OCI-LY1 (cell line): Measurements from ENCODE around the gene TOGARAM2.

Experiments used
- H2AFZ ChIP-seq: fragments of 200-600 bp; sonication (generic), shearing (Covaris generic); 2 replicates; pipeline ENCODE4 v1.6.0; 2014; ENCODE audit warnings: antibody characterized with exemption, mild to moderate bottlenecking, low read length
- H3F3A ChIP-seq: fragments of 200-600 bp; sonication (generic), shearing (Covaris generic); 2 replicates; pipeline ENCODE4 v1.6.0; 2014; ENCODE audit warnings: mild to moderate bottlenecking, antibody characterized with exemption, low read length, moderate library complexity; ENCODE audit not compliant: insufficient read depth
- H3K27ac ChIP-seq: fragments of 200-600 bp; sonication (generic); 2 replicates; pipeline ENCODE4 v1.5.1; 2014; ENCODE audit warnings: low read length, mixed run types, mild to moderate bottlenecking, low read depth; ENCODE audit not compliant: poor library complexity, severe bottlenecking
- H3K27me3 ChIP-seq: fragments of 200-600 bp; sonication (generic); 2 replicates; pipeline ENCODE4 v1.6.0; 2014; ENCODE audit warnings: antibody characterized with exemption, mild to moderate bottlenecking, low read length, moderate library complexity; ENCODE audit not compliant: insufficient read depth
- H3K36me3 ChIP-seq: fragments of 200-600 bp; sonication (generic); 2 replicates; pipeline ENCODE4 v1.6.1; 2014; ENCODE audit warnings: mild to moderate bottlenecking, antibody characterized with exemption, low read length, moderate library complexity, mixed read lengths; ENCODE audit not compliant: insufficient read depth
- H3K4me1 ChIP-seq: fragments of 200-600 bp; sonication (generic); 2 replicates; pipeline ENCODE4 v1.5.1; 2014; ENCODE audit warnings: mild to moderate bottlenecking, low read length, moderate library complexity; ENCODE audit not compliant: insufficient read depth, severe bottlenecking
- H3K4me2 ChIP-seq: fragments of 200-600 bp; sonication (generic), shearing (Covaris generic); 2 replicates; pipeline ENCODE4 v1.6.1; 2014; ENCODE audit warnings: low read length
- H3K4me3 ChIP-seq: fragments of 200-600 bp; sonication (generic); 2 replicates; pipeline ENCODE4 v1.5.1; 2014; ENCODE audit warnings: low read length, low read depth, mild to moderate bottlenecking, mixed read lengths; ENCODE audit not compliant: poor library complexity, severe bottlenecking
- H3K79me2 ChIP-seq: fragments of 200-600 bp; shearing (Covaris generic); 2 replicates; pipeline ENCODE4 v1.6.1; 2016; ENCODE audit warnings: mixed run types, low read length, mixed read lengths; ENCODE audit not compliant: insufficient read depth
- H3K9ac ChIP-seq: fragments of 200-600 bp; sonication (generic), shearing (Covaris generic); 2 replicates; pipeline ENCODE4 v1.6.1; 2014; ENCODE audit warnings: mild to moderate bottlenecking, low read length, mixed read lengths
- H3K9me2 ChIP-seq: fragments of 200-600 bp; sonication (generic), shearing (Covaris generic); 2 replicates; pipeline ENCODE4 v1.6.1; 2014; ENCODE audit warnings: low read depth, mild to moderate bottlenecking, low read length, mixed read lengths
- H3K9me3 ChIP-seq: fragments of 200-600 bp; shearing (Covaris generic); 2 replicates; pipeline ENCODE4 v1.6.1; 2014; ENCODE audit warnings: low read length, mixed read lengths
- H4K20me1 ChIP-seq: fragments of 200-600 bp; sonication (generic), shearing (Covaris generic); 2 replicates; pipeline ENCODE4 v1.6.0; 2016; ENCODE audit warnings: mild to moderate bottlenecking, low read length; ENCODE audit not compliant: insufficient read depth
- EZH2 ChIP-seq: fragments of 200-600 bp; sonication (generic), shearing (Covaris generic); IDR thresholded peaks from 2 replicates; pipeline ENCODE4 v1.8.0; 2017; ENCODE audit warnings: borderline replicate concordance, mixed run types, mild to moderate bottlenecking, antibody characterized with exemption, low read length, moderate library complexity, mixed read lengths
- TF ChIP-seq, protein P1 (sequence below): fragments of 200-600 bp; sonication (generic), shearing (Covaris generic); IDR thresholded peaks from 2 replicates; pipeline ENCODE4 v1.5.1; 2017; ENCODE audit warnings: mild to moderate bottlenecking, antibody characterized with exemption, low read length, moderate library complexity, mixed read lengths

TOGARAM2 gene

GRCh38 chr2:29024882-29025430 lies 43.9 kb downstream of the TOGARAM2 start:
- TF ChIP-seq EZH2: no peak
- H3K9ac ChIP-seq: no peak overlapping the region

DNA sequence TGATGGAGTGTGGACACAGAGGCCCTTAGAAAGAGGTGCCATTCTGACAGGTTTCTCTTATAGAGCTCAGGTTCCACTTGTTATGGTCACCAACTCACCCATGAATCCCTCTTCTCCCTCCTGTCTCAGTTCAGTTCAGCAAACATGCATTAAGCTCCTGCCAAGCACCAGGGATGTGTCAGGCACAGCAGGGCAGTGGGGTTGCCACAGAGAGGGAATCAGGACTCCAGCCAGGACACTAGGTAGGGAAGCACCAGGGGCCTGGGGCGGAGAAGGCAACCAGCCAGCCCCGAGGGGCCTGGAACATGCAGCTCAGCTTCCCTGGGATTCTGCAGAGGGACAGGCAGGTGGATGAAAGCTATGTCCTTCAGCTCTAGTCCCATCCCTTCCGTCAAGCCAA lies 44.6 kb downstream of the TOGARAM2 start:
- no peaks in the 10 kb centered on the region for H3K36me3 ChIP-seq
- no peaks in the 10 kb centered on the region for H4K20me1 ChIP-seq
- no peak overlapping the region for H3K4me2 ChIP-seq
- no peak for TF ChIP-seq EZH2
- TF ChIP-seq, protein P1, sequence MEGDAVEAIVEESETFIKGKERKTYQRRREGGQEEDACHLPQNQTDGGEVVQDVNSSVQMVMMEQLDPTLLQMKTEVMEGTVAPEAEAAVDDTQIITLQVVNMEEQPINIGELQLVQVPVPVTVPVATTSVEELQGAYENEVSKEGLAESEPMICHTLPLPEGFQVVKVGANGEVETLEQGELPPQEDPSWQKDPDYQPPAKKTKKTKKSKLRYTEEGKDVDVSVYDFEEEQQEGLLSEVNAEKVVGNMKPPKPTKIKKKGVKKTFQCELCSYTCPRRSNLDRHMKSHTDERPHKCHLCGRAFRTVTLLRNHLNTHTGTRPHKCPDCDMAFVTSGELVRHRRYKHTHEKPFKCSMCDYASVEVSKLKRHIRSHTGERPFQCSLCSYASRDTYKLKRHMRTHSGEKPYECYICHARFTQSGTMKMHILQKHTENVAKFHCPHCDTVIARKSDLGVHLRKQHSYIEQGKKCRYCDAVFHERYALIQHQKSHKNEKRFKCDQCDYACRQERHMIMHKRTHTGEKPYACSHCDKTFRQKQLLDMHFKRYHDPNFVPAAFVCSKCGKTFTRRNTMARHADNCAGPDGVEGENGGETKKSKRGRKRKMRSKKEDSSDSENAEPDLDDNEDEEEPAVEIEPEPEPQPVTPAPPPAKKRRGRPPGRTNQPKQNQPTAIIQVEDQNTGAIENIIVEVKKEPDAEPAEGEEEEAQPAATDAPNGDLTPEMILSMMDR: no peak
- no peak overlapping the region for H3K4me3 ChIP-seq
- no peaks in the 10 kb centered on the region for H3K79me2 ChIP-seq
- H3K27ac ChIP-seq: no peak overlapping the region
- no peaks in the 10 kb centered on the region for H3K4me1 ChIP-seq
- no peak overlapping the region for H3K9ac ChIP-seq
- no peak overlapping the region for H2AFZ ChIP-seq
- H3K27me3 ChIP-seq: no peaks in the 10 kb centered on the region
- no peaks in the 10 kb centered on the region for H3K9me3 ChIP-seq
- H3F3A ChIP-seq: no peaks in the 10 kb centered on the region
- no peaks in the 10 kb centered on the region for H3K9me2 ChIP-seq

More at GRCh38 chr2:29024882-29025430, 43.9 kb downstream of the TOGARAM2 start:
- no peak overlapping the region for H2AFZ ChIP-seq
- H3K4me1 ChIP-seq: no peaks in the 10 kb centered on the region
- H3K4me2 ChIP-seq: no peak overlapping the region
- H4K20me1 ChIP-seq: no peaks in the 10 kb centered on the region
- H3K27me3 ChIP-seq: no peaks in the 10 kb centered on the region
- no peaks in the 10 kb centered on the region for H3K36me3 ChIP-seq
- H3K79me2 ChIP-seq: no peaks in the 10 kb centered on the region
- no peaks in the 10 kb centered on the region for H3K9me2 ChIP-seq
- H3K4me3 ChIP-seq: no peak overlapping the region
- no peaks in the 10 kb centered on the region for H3K9me3 ChIP-seq
- H3F3A ChIP-seq: no peaks in the 10 kb centered on the region
- H3K27ac ChIP-seq: no peak overlapping the region

DNA sequence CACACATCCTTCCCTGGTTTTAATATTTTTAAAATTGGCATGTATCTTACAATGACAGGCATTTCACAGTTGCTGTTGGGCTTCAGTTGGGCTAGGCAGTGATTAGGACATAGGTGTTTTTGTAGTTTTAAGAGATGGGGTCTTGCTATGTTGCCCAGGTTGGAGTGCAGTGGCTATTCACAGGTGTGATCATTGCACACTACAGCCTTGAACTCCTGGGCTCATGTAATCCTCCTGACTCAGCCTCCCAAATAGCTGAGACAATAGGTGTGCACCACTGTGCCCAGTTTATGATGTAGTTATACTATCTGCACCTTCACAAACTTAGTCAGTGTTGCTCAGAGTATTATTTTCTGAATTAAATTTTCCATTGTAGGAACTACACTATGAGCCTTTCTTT lies 49.9 kb downstream of the TOGARAM2 start:
- no peak overlapping the region for H3K9ac ChIP-seq
- H3K9me2 ChIP-seq: no peaks in the 10 kb centered on the region
- TF ChIP-seq, protein P1: no peak
- no peak for TF ChIP-seq EZH2
- no peaks in the 10 kb centered on the region for H3K27me3 ChIP-seq
- H3K27ac ChIP-seq: no peak overlapping the region
- H3K79me2 ChIP-seq: no peaks in the 10 kb centered on the region
- no peaks in the 10 kb centered on the region for H3K4me1 ChIP-seq
- no peaks in the 10 kb centered on the region for H3K9me3 ChIP-seq
- no peak overlapping the region for H3K4me3 ChIP-seq
- H4K20me1 ChIP-seq: no peaks in the 10 kb centered on the region
- no peaks in the 10 kb centered on the region for H3F3A ChIP-seq
- no peak overlapping the region for H3K4me2 ChIP-seq
- H3K36me3 ChIP-seq: no peaks in the 10 kb centered on the region
- no peak overlapping the region for H2AFZ ChIP-seq

DNA sequence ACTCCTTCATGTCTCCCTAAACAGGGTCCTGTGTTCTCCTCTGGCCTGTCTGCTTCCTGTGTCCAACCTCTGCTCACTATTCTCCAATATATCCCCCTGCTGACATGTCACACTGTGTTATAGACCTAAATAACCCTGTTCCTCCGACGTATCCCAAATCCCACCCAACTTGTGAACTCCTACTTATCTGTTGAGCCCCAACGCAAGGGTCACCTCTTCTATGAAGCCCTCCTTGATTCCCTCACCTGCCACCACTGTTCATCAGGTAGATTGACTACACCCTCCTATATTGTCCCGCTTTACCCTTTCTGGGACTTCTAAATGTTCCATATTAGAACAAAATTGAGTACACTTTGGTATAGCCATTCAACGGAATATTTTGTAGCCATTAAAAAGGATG lies 51.1 kb downstream of the TOGARAM2 start:
- TF ChIP-seq, protein P1: no peak
- no peak for TF ChIP-seq EZH2
- Histone ChIP-seq H4K20me1 (no peaks in the 10 kb centered on the region), H3K36me3 (no peaks in the 10 kb centered on the region), H3K9me3 (no peaks in the 10 kb centered on the region), H3K9me2 (no peaks in the 10 kb centered on the region), H3F3A (no peaks in the 10 kb centered on the region), H3K27me3 (no peaks in the 10 kb centered on the region), H3K79me2 (no peaks in the 10 kb centered on the region), H3K4me3 (no peak overlapping the region), H2AFZ (no peak overlapping the region), H3K27ac (no peak overlapping the region), H3K4me1 (no peaks in the 10 kb centered on the region), H3K9ac (no peak overlapping the region), H3K4me2 (no peak overlapping the region)
